Endothelial cell (in vitro differentiated cells): ENCODE data around the gene PLAAT2. TPM values are rescaled to one million over a fixed set of nuclear protein-coding genes. Genes with fewer than 3 reads are reported as not detected.
A peak's percentile ranks its signal among the peaks of the same experiment; 100 is the strongest.

Experiments used
- DNase-seq: peaks from one replicate; pipeline ENCODE4 v3.0.0; 2021; ENCODE audit warnings: low spot score
- H3K27ac Mint-ChIP-seq: one replicate; pipeline ENCODE4 v1.8.0; 2021; ENCODE audit warnings: mixed read lengths, inconsistent platforms; ENCODE audit not compliant: unreplicated experiment
- H3K27me3 Mint-ChIP-seq: one replicate; pipeline ENCODE4 v1.8.0; 2021; ENCODE audit warnings: mild to moderate bottlenecking, moderate library complexity, mixed read lengths, inconsistent platforms; ENCODE audit not compliant: unreplicated experiment
- H3K36me3 Mint-ChIP-seq: one replicate; pipeline ENCODE4 v1.8.0; 2021; ENCODE audit warnings: mild to moderate bottlenecking, low read depth, mixed read lengths, inconsistent platforms; ENCODE audit not compliant: unreplicated experiment
- H3K4me1 Mint-ChIP-seq: one replicate; pipeline ENCODE4 v1.8.0; 2021; ENCODE audit warnings: mild to moderate bottlenecking, mixed read lengths, inconsistent platforms; ENCODE audit not compliant: unreplicated experiment
- H3K4me3 Mint-ChIP-seq: one replicate; pipeline ENCODE4 v1.8.0; 2021; ENCODE audit warnings: mild to moderate bottlenecking, mixed read lengths, inconsistent platforms; ENCODE audit not compliant: unreplicated experiment
- H3K9me3 Mint-ChIP-seq: one replicate; pipeline ENCODE4 v1.8.0; 2021; ENCODE audit warnings: mixed read lengths, inconsistent platforms; ENCODE audit not compliant: unreplicated experiment
- CTCF ChIP-seq: fragments of 200-600 bp; sonication (generic); IDR thresholded peaks from one replicate; pipeline ENCODE4 v1.5.0; 2021; ENCODE audit warnings: antibody characterized with exemption; ENCODE audit not compliant: unreplicated experiment
- total RNA-seq: library from RNA; stranded (reverse); fragmentation: NEBNext Ultra II Directional; extraction: Animal tissue kit (Norgen Biotek cat#: 25700); gene quantifications from one replicate; pipeline ENCODE4 v1.2.1, GENCODE V29; 2021; ENCODE audit not compliant: unreplicated experiment

PLAAT2 gene
- total RNA-seq, 1 donor from 2014 or later: not detected

- Mint-ChIP-seq H3K4me3 (no peak overlapping the region), H3K27ac (no peak overlapping the region), H3K9me3 (no peaks in the 10 kb centered on the region), H3K4me1 (peaks cover 30% of the 10 kb centered on the region), H3K27me3 (peaks cover 7% of the 10 kb centered on the region), H3K36me3 (peaks cover 4% of the 10 kb centered on the region)
- TF ChIP-seq CTCF: no peak
- DNase-seq: peak; percentile 42
These were observed 55.2 kb downstream of the PLAAT2 start for GRCh38 chr11:63508009-63508408.

GRCh38 chr11:63507511-63507910, 55.7 kb downstream of the PLAAT2 start:
- Mint-ChIP-seq H3K9me3 (no peaks in the 10 kb centered on the region), H3K27ac (no peak overlapping the region), H3K4me1 (peaks cover 31% of the 10 kb centered on the region), H3K4me3 (no peak overlapping the region), H3K36me3 (peaks cover 4% of the 10 kb centered on the region), H3K27me3 (peaks cover 7% of the 10 kb centered on the region)
- DNase-seq: no peak
- no peak for TF ChIP-seq CTCF

GRCh38 chr11:63506876-63507275, 56.3 kb downstream of the PLAAT2 start:
- Mint-ChIP-seq H3K9me3 (no peaks in the 10 kb centered on the region), H3K4me3 (no peak overlapping the region), H3K4me1 (peaks cover 35% of the 10 kb centered on the region), H3K27me3 (peaks cover 7% of the 10 kb centered on the region), H3K36me3 (peaks cover 4% of the 10 kb centered on the region), H3K27ac (no peak overlapping the region)
- TF ChIP-seq CTCF: no peak
- DNase-seq: no peak

GRCh38 chr11:63505857-63506528, 57.2 kb downstream of the PLAAT2 start, which contains the start of gene LGALS12:
LGALS12 (plus strand) TSS chr11:63506084; CDS start chr11:63506459, 375 bp downstream.
- Mint-ChIP-seq H3K4me1 (peaks cover 27% of the 10 kb centered on the region), H3K9me3 (no peaks in the 10 kb centered on the region), H3K4me3 (no peak within 1 kb of the TSS), H3K36me3 (peaks cover 4% of the 10 kb centered on the region), H3K27me3 (peaks cover 7% of the 10 kb centered on the region), H3K27ac (no peak within 1 kb of the TSS)
- DNase-seq: no peak
- TF ChIP-seq CTCF: no peak

- Mint-ChIP-seq H3K4me1 (peaks cover 20% of the 10 kb centered on the region), H3K36me3 (peaks cover 11% of the 10 kb centered on the region), H3K9me3 (peaks cover 8% of the 10 kb centered on the region), H3K27me3 (peaks cover 10% of the 10 kb centered on the region), H3K27ac (no peak overlapping the region), H3K4me3 (no peak overlapping the region)
- no peak for TF ChIP-seq CTCF
- DNase-seq: no peak
These were observed 58.1 kb downstream of the PLAAT2 start for GRCh38 chr11:63504933-63505586.
